Astrocyte (in vitro differentiated cells and primary cell): ENCODE data around the gene CCDC6.

Experiments used
- CTCF ChIP-seq: IDR thresholded peaks from 2 replicates; pipeline ENCODE4 v1.5.1; 2011; ENCODE audit warnings: low read depth, mild to moderate bottlenecking, inconsistent platforms, low read length, moderate library complexity; ENCODE audit not compliant: insufficient read depth
- EZH2 ChIP-seq: IDR thresholded peaks from 2 replicates; pipeline ENCODE4 v1.6.1; 2012; ENCODE audit warnings: mild to moderate bottlenecking, low read length, inconsistent platforms; ENCODE audit not compliant: insufficient read depth

GRCh38 chr10:59814878-59815277, 91.5 kb downstream of the CCDC6 start:
- TF ChIP-seq CTCF (no peak), EZH2 (no peak)
